EL (cell line): ENCODE results near the gene GCNT2.
"Not testable (repeated sequence)": the region's sequence is repeated elsewhere in the genome, so short reads cannot be mapped to it uniquely, and the experiment has no call there.

Experiments
- DNase-seq: peaks from one replicate; pipeline ENCODE4 v3.0.0-alpha.2; 2016

The GCNT2 gene

GRCh38 chr6:10516953-10517352 lies 4.2 kb upstream of the GCNT2 start:
- no peak for DNase-seq

- DNase-seq = peak; percentile 64
Measured at GRCh38 chr6:10518557-10519407, 2.4 kb upstream of the GCNT2 start.

- DNase-seq = not testable (repeated sequence)
Measured at GRCh38 chr6:10519408-10519697, 1.8 kb upstream of the GCNT2 start.

DNA sequence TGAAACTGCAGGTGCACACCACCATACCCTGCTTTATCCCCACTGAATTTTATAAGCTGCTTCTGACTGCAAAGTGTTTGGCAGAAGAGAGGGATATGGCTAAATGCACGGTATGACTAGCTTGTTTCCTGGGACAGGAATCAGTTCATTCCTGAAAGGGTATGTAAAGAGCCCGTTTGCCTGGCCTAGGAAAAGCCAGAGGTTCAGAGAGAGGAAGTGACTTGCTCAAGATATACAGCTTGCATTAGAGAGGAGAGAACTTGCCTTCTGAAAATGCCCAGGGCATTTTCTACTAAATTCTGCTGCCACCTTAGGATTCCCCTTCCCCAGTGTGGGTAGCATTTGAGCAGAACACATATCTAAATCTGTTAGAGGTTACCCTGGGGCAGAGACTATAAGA lies 683 bp upstream of the GCNT2 start:
- peak; percentile 67 for DNase-seq

DNA sequence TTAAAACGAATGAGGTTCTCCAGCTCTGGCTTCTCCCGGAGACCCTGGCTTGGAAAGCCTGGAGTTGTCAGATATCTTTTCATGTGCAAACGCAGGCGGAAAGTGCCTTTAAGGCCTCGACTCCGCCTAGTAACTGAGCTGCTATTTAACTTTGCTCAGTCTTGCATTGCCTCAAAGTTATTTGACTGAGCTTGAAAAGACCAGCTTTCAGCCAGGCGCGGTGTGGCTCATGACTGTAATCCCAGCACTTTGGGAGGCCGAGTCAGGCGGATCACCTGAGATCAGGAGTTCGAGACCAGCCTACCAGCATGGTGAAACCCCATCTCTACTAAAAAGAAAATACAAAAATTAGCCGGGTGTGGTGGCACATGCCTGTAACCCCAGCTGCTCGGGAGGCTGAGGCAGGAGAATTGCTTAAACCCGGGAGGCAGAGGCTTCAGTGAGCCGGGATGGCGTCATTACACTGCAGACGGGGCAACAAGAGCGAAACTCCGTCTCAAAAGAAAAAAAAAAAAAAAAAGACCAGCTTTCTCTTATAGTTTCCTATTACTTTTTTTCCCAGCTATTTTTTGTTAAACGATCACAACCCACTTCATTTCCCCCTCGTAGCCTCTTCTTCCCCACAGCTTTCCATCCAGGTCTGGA lies 1.9 kb downstream of the GCNT2 start:
- no peak for DNase-seq

DNA sequence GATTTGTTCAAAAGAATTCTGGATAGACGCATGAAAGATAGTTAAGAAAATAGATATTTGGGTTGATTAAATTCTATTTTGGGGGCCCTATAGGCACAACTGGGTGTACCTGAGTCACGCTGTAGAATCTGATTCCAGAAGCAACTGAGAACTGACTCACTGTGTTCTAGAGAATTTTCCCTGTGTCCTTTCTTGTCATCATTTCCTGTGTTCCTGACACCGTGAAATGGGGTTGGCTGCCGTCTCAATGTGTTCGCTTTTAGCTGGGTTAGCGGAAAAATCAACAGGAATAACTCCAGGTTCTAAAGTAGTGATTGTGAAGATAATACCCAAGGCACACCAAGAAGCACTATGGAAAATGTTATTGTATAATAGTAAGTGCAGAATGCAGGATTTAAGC lies 5.0 kb downstream of the GCNT2 start:
- DNase-seq = peak; percentile 40

DNA sequence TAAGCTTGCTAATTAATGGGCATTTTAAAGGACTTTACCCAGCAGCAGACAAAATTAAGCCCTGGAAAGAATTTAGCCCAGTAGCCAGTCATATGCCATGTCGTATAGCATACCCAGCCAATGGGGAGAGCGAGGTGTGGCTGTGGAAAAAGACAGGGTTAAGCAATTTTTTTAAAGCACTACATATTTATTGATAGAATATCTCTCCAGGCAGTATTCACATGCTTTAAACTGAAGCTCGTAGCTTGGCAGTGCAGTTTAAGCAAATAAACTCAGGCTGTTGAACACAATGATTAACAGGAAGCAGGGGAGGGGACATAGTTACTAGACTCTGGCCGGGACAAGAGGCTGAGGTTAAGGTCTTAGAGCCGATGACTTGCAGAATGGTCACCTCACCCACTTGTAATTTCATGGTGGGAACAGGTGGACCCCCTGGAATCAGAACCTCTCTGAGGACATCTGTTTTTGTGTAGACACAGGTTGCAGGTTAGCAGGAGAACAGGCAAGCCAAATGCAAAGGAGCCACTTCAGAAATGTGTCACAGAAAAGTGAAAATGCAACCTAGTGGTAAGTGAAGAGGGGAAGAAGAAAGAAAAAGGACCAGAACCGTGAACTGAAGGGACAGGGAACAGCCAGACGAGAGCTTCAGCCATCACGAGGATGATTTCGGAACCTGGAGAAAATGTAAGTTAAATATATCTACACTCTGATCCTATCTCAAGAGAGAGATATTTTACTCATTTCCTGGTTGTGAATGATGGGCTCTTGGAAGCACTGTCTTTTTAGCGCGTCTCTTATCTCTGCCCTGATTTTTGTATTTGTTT lies 7.2 kb downstream of the GCNT2 start:
- peak; percentile 79 for DNase-seq

DNA sequence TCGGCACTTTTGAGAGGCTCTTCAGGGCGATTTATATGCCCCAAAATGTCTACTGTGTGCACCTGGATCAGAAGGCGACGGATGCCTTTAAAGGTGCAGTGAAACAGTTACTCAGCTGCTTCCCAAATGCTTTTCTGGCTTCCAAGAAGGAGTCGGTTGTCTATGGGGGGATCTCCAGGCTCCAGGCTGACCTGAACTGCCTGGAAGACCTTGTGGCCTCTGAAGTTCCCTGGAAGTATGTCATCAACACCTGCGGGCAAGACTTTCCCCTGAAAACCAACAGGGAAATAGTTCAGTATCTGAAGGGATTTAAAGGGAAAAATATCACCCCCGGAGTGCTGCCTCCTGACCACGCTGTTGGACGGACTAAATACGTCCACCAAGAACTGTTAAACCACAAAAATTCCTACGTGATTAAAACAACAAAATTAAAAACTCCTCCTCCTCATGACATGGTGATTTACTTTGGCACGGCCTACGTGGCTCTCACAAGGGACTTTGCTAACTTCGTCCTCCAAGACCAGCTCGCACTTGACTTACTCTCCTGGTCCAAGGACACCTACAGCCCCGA lies 8.2 kb downstream of the GCNT2 start:
- peak; percentile 43 for DNase-seq

DNA sequence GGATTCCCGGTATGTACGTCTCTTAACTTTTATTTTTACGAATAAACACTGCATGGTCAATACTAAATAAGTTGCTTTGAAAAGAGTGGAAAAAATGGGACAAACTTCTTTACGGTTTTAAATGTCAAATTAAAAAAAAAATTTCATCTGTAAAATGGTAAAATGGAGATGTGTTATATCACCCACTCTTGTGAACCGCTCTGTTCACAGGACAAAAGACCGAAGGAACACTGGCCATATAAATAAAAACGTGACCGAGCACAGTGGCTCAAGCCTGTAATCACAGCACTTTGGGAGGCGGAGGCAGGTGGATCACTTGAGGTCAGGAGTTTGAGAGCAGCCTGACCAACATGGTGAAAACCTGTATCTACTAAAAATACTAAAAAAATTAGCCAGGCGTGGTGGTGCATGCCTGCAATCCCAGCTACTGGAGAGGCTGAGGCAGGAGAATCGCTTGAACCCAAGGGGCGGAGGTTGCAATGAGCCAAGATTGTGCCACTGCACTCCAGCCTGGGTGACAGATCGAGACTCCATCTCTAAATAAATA lies 8.8 kb downstream of the GCNT2 start:
- DNase-seq = not testable (repeated sequence)

DNA sequence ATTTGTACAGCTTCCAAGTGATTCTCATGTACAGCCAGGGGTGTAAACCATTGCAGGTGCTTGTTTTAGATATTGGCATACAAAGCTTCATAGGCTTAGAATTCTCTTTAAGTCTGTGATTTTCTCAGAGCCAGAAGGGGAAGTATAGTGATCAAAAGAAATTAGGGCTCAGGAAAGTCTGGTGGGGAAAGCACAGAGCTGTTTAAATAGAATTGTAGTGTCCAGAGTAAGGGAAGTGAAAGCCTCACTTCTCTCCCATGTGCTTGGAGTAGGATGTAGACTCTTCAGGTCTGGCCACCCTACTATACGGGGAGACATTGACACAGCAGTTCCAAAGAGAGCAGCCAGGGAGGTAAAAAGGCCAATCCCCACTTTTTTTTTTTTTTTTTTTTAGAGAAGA lies 10.4 kb downstream of the GCNT2 start:
- DNase-seq = no peak

GRCh38 chr6:10531942-10532341 lies 10.8 kb downstream of the GCNT2 start:
- DNase-seq = no peak

DNA sequence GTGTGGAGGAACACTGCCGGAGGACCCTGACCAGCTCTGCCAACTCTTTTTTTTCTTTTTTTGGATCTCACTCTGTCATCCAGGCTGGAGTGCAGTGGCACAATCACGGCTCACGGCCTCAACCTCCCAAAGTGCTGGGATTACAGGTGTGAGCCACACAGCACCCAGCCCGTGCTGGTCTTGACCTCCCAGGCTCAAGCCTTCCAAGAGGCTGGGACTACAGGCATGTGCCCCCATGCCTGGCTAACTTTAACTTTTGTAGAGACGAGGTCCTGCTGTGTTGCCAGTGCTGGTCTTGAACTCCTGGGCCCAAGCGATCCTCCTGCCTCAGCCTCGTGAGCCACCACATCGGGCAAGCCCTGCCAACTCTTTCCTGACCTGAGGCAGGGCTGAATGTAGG lies 11.2 kb downstream of the GCNT2 start:
- no peak for DNase-seq

DNA sequence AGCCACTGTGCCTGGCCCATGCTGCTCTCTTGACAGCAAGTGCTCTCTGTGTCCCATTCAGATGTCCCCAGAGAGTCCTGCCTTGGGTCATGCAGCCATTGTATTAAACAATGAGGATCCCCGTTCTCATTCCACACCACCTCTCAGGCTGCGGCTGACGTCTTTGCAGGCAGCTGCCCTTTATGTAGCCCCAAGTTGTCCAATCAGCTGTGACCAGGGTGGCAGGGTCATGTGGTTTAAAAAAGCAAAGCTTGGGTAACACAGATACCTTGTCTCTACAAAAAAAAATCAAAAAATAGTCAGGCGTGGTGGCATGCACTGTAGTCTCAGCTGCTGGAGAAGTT lies 13.2 kb downstream of the GCNT2 start:
- no peak for DNase-seq

- DNase-seq = no peak
Measured at GRCh38 chr6:10535193-10535592, 14.0 kb downstream of the GCNT2 start.

DNA sequence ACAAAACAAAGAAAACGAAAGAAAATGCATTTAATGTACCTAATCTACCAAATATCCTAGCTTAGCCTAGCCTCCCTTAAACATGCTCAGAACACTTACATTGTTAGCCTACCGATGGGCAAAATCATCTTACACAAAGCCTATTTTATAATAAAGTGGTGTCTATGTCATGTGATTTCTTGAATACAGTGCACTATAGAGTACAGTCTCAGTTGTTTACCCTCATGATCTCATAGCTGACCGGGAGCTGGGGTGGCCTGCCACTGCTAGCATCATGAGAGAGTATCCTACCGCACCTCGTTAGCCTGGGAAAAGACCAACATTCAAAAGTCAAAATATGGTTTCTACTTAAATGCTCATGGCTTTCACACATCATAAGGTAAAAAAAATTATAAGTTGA lies 16.6 kb downstream of the GCNT2 start:
- no peak for DNase-seq

DNA sequence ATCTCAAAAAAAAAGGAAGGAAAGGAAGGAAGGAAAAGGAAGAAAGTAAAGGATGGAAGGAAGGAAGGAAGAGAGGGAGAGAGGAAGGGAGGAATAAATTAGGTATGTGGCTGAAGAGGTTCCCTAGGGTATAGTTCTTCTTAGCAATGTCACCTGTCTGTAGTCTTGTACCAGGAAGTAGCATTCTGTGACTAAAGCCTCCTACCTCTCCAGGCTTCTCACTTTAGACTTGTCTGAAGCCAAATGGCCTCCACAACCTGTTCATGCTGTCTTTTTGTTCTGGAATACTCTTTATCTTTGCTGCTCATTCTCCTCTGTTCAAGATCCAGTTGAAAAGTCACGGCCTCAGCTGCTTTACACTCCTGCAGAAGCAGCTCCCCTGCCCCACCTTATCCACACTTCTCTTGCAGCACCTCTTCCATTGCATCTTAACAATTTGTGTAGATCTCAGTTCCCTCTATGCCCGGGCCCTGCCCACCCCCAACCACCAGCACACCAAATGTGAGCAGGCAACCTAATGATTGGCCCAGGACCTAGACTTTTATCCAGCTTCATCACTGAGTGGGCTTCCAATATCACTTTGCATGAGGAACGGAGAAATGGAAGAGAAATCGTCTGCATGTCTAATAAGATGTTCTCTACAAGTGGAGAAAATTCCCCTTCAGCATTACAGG lies 19.1 kb downstream of the GCNT2 start:
- no peak for DNase-seq

GRCh38 chr6:10541591-10541990 lies 20.4 kb downstream of the GCNT2 start:
- DNase-seq = no peak

DNA sequence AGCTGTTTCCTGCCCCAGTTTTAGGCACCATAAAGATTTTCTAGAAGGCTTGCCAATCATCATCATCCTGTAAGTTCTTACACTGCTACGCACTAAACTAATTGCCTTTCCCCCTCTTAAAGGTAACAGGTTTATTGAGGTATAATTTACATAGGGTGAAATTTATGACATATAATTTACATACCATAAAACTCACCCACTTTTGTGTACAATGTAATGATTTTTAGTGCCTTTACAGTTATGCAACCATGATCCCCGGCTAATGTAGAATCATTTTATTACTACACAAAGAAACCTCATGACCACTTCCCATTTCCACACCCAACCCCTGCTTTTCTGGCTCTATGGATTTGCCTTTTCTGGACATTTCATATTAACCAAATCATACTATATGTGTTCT lies 21.1 kb downstream of the GCNT2 start:
- DNase-seq = no peak

- no peak for DNase-seq
Measured at GRCh38 chr6:10543488-10543887, 22.3 kb downstream of the GCNT2 start.

DNA sequence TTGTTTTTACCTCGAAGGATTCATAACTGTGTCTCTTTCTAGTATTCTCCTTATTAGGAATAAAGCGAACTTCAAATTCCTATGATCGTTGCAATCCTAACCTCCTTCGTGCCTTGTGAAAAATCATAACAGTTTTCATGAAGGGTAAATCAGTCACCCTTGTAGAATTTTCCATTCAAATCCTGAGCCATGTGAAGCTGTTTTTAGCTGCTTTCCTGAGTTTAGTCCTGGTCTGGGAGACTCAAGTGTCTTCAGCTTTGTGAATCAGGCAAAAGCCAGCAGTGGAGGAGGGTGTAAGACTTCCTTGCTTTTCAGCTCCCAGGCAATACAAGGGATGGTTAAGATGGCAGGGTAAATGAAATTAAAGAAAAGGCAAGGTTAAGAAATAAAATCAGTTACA lies 24.3 kb downstream of the GCNT2 start:
- DNase-seq = no peak

DNA sequence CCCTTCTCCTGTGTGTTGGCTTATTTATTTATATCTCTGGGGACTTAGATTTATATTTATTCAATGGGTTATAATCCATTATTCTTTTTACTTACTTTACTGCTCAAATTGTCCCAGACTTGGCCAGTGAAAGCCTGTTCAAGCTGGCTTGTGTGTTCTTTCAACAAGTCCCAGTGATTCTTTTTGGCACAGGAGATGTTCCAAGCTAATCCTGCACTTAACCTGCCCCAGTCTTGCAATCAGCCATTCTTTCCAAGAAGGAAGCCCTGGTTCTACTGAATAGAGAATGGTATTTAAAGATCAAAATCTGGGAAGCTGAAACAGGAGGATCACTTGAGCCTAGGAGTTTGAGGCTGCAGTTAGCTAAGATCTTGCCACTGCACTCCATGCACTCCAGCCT lies 26.7 kb downstream of the GCNT2 start:
- DNase-seq = no peak

DNA sequence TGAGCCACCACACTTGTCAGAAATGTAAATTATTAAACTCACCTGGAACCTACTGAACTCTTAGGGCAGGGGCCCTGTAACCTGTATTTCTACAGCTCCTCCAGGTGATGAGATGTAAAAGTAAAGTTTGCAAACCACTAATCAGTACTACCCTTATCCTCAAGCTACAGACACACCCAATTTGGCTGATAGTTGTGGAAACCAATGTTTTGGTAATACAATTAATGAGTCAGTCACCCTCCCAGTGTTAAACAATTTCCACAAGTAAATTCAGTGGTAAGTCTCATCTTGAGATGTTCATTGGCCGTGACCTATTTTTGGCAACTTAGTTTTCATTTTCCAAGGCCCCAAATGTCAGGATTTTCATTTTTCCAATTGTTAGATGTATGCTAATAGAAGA lies 29.6 kb downstream of the GCNT2 start:
- DNase-seq = no peak

DNA sequence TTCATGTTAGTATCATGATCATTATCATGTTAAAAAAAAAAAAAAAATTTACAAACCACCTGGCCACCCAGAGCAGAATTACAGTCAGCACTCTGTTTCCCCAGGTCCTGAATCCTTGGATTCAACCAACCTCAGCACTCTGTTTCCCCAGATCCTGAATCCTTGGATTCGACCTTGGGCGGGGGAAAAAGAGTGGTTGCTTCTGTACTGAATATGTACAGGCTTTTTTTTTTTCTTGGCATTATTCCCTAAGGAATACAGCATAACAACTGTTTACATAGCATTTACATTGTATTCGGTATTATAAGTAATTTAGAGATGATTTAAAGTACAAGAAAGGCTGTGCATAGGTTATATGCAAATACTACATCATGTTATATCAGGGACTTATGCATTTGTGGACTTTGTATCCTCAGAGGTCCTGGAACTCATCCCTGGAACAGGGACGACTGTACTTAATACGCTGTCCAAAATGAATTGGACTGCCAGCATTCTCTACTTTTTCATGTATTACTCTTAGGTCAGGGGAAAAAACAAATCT lies 31.2 kb downstream of the GCNT2 start:
- DNase-seq = no peak
